Testis (tissue), 3 donors: ENCODE measurements around the gene HOXC11. TPM values are rescaled to one million over a fixed set of nuclear protein-coding genes. Genes with fewer than 3 reads are reported as not detected.
A peak's percentile ranks its signal among the peaks of the same experiment; 100 is the strongest.

Experiments
- DNase-seq: peaks from one replicate; pipeline ENCODE4 v3.0.0-alpha.2; 2019
- H3K27ac ChIP-seq, 2 donors: fragments of 200-600 bp; sonication (generic); one replicate each; pipeline ENCODE4 v1.5.1; 2019
- H3K27me3 ChIP-seq: fragments of 200-600 bp; sonication (generic); one replicate; pipeline ENCODE4 v1.5.1; 2019
- H3K36me3 ChIP-seq: fragments of 200-600 bp; sonication (generic); one replicate; pipeline ENCODE4 v1.5.1; 2017; ENCODE audit warnings: low read depth; ENCODE audit errors: missing control alignments
- H3K4me1 ChIP-seq: fragments of 200-600 bp; sonication (generic); one replicate; pipeline ENCODE4 v1.5.1; 2019
- H3K4me3 ChIP-seq, 2 donors: fragments of 200-600 bp; sonication (generic); one replicate each; pipeline ENCODE4 v1.5.1; 2017 to 2019
- H3K9me3 ChIP-seq: fragments of 200-600 bp; sonication (generic); one replicate; pipeline ENCODE4 v1.5.1; 2017
- POLR2A ChIP-seq: fragments of 450-650 bp; IDR thresholded peaks from one replicate; pipeline ENCODE4 v1.6.1; 2017; ENCODE audit warnings: antibody characterized with exemption, mild to moderate bottlenecking, moderate library complexity
- WGBS, 2 donors: methylation state at CpG; one replicate each; pipeline ENCODE4 v1.1.5; 2018; 5-methylcytosine and 5-hydroxymethylcytosine counted together
- intact Hi-C: fragments of 100-400 bp; cut with DNase I; formaldehyde crosslinking; loops from one replicate; pipeline ENCODE4 v1.15.1; 2023; ENCODE audit warnings: low total_unique reads
- polyA plus RNA-seq: library from polyadenylated mRNA; stranded (reverse); fragments of 350-450 nt; fragmentation: Illumina TruSeq; extraction: RNeasy Lipid Tissue Mini Kit (QIAGEN cat#74804); gene quantifications from one replicate; pipeline ENCODE4 v1.2.3, GENCODE V29; 2014; ENCODE audit warnings: low read depth, low replicate concordance; ENCODE audit not compliant: insufficient read depth
- total RNA-seq, 2 donors: library from RNA; depleted of rRNA; stranded (reverse); fragments of >200 nt; gene quantifications; one replicate each; pipeline ENCODE4 v1.2.3, GENCODE V29; 2016
- TF ChIP-seq, protein P1 (sequence below), 3 experiments: fragments of 450-650 bp in 2 of 3; fragments of 200-600 bp in 1 of 3; sonication (generic) in 1 of 3; IDR thresholded peaks; one replicate each; pipeline ENCODE4 v1.5.1; 2016 to 2019; ENCODE audit warnings: antibody characterized with exemption in 3 of 3, mild to moderate bottlenecking in 2 of 3, moderate library complexity in 1 of 3

HOXC11 gene
- total and polyA plus RNA-seq, 3 donors from 2014 or later: 0.18 to 1.1 (median 0.25) TPM

DNA sequence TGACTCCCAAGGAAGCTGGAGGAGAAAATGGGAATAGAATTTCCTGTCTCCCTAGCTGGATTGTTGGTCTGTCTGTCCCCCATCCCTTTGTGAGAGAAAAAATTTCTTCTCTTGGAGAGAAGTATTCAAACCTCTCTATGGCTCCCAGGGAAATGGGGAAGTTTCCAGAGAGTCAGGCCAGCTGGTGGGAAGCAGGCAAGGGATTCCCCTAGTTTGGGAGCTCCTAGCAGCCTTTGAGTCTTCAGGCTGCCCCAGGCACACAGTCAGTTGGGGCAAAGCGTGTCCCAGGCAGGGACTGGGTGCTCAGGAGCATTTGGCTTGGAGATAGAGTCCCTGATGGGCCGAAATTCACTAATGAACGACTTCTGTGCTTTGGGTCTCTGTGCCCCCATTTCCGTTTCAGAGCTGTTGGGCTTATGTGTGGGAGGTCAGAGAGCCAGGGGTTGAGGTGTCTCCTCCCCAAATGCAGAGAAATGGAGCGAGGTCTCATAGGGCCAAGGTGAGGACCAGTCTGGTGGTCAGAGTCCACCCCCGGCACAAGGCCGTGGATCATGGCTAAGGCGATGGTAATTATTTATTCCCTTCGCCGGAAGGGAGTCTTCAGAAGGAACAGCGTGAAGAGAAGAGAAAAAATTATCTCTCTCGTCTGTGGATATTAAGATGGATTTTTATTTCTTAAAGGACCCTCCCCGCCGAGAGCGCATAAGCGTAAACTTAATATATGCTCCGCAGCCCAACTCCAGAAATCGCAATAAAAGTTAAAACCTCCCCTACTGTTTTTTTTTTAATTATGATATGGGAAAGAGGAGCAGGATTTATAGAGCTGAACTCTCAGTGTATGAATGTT lies 20.5 kb downstream of the HOXC11 start:
- H3K27ac ChIP-seq: no peak overlapping the region
- H3K4me1 ChIP-seq: peaks cover 27% of the 10 kb centered on the region
- WGBS, 2 donors: 39 to 59% methylated on average over 18 of the region's 18 CpGs
- no peak for TF ChIP-seq POLR2A
- TF ChIP-seq, protein P1, sequence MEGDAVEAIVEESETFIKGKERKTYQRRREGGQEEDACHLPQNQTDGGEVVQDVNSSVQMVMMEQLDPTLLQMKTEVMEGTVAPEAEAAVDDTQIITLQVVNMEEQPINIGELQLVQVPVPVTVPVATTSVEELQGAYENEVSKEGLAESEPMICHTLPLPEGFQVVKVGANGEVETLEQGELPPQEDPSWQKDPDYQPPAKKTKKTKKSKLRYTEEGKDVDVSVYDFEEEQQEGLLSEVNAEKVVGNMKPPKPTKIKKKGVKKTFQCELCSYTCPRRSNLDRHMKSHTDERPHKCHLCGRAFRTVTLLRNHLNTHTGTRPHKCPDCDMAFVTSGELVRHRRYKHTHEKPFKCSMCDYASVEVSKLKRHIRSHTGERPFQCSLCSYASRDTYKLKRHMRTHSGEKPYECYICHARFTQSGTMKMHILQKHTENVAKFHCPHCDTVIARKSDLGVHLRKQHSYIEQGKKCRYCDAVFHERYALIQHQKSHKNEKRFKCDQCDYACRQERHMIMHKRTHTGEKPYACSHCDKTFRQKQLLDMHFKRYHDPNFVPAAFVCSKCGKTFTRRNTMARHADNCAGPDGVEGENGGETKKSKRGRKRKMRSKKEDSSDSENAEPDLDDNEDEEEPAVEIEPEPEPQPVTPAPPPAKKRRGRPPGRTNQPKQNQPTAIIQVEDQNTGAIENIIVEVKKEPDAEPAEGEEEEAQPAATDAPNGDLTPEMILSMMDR (IDR thresholded peaks at IDR 0.05): no peak
- intact Hi-C loops: no loop called here
- no peak for DNase-seq
- peaks cover 3% of the 10 kb centered on the region for H3K27me3 ChIP-seq
- H3K36me3 ChIP-seq: no peaks in the 10 kb centered on the region
- H3K9me3 ChIP-seq: no peaks in the 10 kb centered on the region
- H3K4me3 ChIP-seq: no peak overlapping the region

DNA sequence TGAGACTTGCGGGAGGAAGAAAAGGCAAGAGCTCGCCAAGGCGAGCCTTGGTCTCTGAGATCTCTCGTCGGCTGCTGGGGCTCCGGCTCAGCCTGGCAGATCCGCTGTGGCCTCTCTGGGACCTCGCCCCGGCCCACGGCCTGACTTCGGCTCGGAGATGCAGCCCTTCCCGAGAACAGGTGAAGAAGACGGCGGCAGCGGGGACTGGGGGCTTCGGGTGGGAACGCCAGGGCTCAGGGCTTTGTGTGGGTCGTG lies 21.0 kb downstream of the HOXC11 start:
- peaks cover 3% of the 10 kb centered on the region for H3K27me3 ChIP-seq
- no peaks in the 10 kb centered on the region for H3K36me3 ChIP-seq
- 24 to 37% methylated on average over 8 to 19 of the region's 19 CpGs for WGBS, 2 donors
- H3K4me3 ChIP-seq: peak overlapping the region in 1 of 2 donors; percentile 38
- intact Hi-C loops: no loop called here
- H3K9me3 ChIP-seq: no peaks in the 10 kb centered on the region
- H3K4me1 ChIP-seq: peaks cover 27% of the 10 kb centered on the region
- TF ChIP-seq, protein P1 (IDR thresholded peaks at IDR 0.05): no peak
- TF ChIP-seq POLR2A: no peak
- H3K27ac ChIP-seq: no peak overlapping the region
- no peak for DNase-seq

DNA sequence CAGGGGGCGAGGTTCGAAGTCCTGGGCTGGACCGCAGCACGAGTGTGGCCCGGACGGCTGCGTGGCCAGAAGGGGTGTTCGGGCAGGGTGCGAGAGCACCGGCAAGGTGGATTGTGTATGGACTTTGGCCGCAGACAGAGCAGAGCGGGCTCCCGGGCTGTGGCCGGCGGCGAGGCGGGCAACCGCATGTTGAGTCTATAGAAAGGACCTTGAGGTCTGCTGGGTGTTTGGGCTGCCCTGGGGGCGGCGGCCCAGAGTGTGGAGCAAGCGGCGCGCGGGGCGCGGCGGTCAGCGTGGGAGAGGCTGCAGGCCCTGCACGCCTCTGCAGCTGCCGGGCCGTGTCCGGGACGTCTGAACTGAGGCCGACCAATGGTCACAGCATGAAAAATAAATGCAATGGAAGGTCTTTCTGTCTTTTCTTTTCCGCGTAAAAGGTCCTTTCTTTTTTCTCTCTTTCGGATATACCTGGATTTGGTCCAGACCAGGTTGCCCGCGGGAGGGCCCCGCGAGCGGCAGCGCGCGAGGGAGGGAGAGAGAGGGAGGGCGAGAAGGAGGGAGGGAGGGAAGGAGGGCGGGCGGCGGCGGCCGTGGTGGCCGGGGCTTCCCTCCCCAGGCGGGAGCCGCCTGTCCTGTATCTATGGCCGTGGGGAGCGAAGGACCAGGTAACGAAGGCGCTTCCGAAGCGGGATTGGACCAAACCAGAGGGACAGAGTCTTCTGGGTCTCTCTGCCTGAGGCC lies 21.5 kb downstream of the HOXC11 start:
- H3K27me3 ChIP-seq: peaks cover 3% of the 10 kb centered on the region
- H3K36me3 ChIP-seq: no peaks in the 10 kb centered on the region
- DNase-seq: no peak
- peaks cover 29% of the 10 kb centered on the region for H3K4me1 ChIP-seq
- TF ChIP-seq, protein P1 (IDR thresholded peaks at IDR 0.05): no peak
- intact Hi-C loops: no loop called here
- WGBS, 2 donors: 3 to 13% methylated on average over 28 to 56 of the region's 60 CpGs
- peak overlapping the region in 1 of 2 donors; percentile 38 for H3K4me3 ChIP-seq
- H3K27ac ChIP-seq: no peak overlapping the region
- H3K9me3 ChIP-seq: no peaks in the 10 kb centered on the region

GRCh38 chr12:53995002-53995377 lies 22.1 kb downstream of the HOXC11 start:
- no peak for TF ChIP-seq POLR2A
- TF ChIP-seq, protein P1 (IDR thresholded peaks at IDR 0.05): no peak
- intact Hi-C loops: no loop called here
- H3K36me3 ChIP-seq: no peaks in the 10 kb centered on the region
- no peak for DNase-seq
- H3K4me3 ChIP-seq: peak overlapping the region in 1 of 2 donors; percentile 38
- H3K4me1 ChIP-seq: peaks cover 29% of the 10 kb centered on the region
- H3K27me3 ChIP-seq: peaks cover 3% of the 10 kb centered on the region
- 12 to 22% methylated on average over 17 of the region's 17 CpGs for WGBS, 2 donors
- H3K9me3 ChIP-seq: no peaks in the 10 kb centered on the region
- peak overlapping the region in 1 of 2 donors; percentile 39 for H3K27ac ChIP-seq
